ENCODE results near the gene SDK2.

SDK2 gene

DNA sequence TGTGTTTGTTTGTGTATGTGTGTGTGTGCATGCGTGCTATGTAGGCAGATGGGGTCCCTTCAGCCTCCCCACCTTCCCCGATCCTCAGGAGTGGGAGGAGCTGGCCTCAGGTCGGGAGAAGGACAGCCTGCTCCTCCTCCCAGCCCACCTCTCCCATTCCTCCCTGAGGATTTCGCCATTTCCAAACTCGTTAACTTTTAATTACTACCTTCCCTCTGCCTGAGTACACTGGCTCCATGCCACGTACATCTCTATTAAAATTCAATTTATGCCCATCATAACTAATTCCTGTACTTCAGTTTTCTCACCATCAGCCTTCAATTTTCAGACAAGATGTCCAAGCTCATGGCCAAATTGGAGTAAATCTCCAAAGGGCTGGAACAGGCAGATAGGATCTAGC, 148.6 kb downstream of the SDK2 start:
- no peak for TF ChIP-seq TAF1 (IDR thresholded peaks at IDR 0.05; ENCODE audit: borderline replicate concordance, insufficient read depth, low read length)
- TF ChIP-seq, protein P1, sequence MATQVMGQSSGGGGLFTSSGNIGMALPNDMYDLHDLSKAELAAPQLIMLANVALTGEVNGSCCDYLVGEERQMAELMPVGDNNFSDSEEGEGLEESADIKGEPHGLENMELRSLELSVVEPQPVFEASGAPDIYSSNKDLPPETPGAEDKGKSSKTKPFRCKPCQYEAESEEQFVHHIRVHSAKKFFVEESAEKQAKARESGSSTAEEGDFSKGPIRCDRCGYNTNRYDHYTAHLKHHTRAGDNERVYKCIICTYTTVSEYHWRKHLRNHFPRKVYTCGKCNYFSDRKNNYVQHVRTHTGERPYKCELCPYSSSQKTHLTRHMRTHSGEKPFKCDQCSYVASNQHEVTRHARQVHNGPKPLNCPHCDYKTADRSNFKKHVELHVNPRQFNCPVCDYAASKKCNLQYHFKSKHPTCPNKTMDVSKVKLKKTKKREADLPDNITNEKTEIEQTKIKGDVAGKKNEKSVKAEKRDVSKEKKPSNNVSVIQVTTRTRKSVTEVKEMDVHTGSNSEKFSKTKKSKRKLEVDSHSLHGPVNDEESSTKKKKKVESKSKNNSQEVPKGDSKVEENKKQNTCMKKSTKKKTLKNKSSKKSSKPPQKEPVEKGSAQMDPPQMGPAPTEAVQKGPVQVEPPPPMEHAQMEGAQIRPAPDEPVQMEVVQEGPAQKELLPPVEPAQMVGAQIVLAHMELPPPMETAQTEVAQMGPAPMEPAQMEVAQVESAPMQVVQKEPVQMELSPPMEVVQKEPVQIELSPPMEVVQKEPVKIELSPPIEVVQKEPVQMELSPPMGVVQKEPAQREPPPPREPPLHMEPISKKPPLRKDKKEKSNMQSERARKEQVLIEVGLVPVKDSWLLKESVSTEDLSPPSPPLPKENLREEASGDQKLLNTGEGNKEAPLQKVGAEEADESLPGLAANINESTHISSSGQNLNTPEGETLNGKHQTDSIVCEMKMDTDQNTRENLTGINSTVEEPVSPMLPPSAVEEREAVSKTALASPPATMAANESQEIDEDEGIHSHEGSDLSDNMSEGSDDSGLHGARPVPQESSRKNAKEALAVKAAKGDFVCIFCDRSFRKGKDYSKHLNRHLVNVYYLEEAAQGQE (IDR thresholded peaks at IDR 0.05; ENCODE audit: insufficient read depth in 1 of 2, low read depth in 2 of 2, low read length in 2 of 2), result 0 out of 4 replicates have a peak, but pooled peaks of 1 of the 2 experiments have one; percentile 18

DNA sequence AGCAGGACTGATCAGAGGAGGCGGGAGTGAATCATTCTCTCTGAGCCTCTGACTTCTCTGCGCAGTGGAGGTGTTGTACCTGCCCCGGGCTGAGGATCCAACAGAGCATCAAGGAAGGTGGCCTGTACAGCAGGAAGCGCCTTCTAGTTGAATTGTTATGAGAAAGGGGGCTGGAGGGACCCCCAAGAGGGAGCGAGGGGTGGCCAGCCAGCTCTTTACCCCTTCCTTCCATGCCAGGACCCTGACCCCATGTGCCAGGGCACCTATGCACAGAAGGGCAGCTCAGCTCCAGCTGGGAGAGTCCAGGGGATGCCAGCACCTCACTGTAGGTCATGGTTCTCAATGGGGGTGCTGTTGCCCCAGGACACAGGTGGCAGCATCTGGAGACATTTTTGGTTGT, 149.3 kb downstream of the SDK2 start:
- TF ChIP-seq FOXP2 (optimal IDR thresholded peaks at IDR 0.05; ENCODE audit: borderline replicate concordance, extremely low read depth, extremely low read length, insufficient read depth) (no peak), POLR2AphosphoS5 (IDR thresholded peaks at IDR 0.05; ENCODE audit: low read depth, low read length) (no peak), SIN3A (IDR thresholded peaks at IDR 0.05; ENCODE audit: borderline replicate concordance, insufficient read depth, low read length) (no peak), TAF1 (IDR thresholded peaks at IDR 0.05; ENCODE audit: borderline replicate concordance, insufficient read depth, low read length) (no peak)
- TF ChIP-seq, protein P1 (IDR thresholded peaks at IDR 0.05; ENCODE audit: insufficient read depth in 1 of 2, low read depth in 2 of 2, low read length in 2 of 2), result no peak

DNA sequence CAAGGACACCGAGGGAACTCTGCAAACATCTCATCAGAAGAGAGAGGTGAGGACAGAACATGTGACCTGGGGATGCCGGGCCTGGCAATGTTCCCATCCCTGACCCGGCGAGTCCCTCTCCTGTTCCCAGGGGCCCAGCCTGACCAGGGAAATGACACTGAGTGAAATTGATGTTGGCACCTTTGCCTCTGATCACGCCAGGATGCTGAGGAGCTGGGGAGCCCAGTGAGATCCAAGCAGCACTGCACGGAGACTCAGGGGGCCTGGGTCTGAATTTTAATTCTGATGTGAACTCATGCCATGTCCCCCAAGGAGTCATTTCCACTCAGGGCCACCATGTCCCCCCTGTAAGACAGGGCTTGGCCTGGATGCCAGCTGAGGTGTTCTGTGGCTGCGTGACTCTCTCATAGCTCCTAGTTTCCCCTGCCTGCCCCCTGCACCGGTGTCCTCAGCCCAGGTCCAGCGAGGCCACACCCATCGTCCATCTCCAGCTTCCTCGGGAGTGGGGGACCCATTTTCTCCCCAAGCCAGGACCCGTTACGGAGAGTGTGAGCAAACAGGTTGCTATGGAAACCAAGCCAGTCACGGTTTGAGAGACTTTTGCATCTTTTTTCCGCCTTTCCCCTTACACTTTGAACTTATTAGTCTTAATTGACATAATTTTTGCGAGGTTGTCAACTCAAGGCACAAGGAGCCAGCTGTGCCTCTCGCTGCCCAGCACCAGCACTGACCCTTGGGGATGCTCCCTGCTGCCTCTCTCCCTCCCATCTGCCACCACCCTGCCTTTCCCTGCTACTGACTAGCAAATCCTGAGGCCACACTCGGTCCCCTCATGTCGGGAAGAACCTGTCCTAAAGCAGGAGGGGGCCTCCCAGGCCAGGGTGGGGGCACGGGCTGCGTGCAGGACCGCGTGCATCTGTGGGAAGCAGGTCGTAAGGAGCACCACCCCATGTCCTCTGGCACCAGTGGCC, 150.0 kb downstream of the SDK2 start:
- TF ChIP-seq SIN3A (IDR thresholded peaks at IDR 0.05; ENCODE audit: borderline replicate concordance, insufficient read depth, low read length) (no peak), FOXP2 (optimal IDR thresholded peaks at IDR 0.05; ENCODE audit: borderline replicate concordance, extremely low read depth, extremely low read length, insufficient read depth) (no peak)
- TF ChIP-seq, protein P1 (IDR thresholded peaks at IDR 0.05; ENCODE audit: insufficient read depth in 1 of 2, low read depth in 2 of 2, low read length in 2 of 2), result no peak

DNA sequence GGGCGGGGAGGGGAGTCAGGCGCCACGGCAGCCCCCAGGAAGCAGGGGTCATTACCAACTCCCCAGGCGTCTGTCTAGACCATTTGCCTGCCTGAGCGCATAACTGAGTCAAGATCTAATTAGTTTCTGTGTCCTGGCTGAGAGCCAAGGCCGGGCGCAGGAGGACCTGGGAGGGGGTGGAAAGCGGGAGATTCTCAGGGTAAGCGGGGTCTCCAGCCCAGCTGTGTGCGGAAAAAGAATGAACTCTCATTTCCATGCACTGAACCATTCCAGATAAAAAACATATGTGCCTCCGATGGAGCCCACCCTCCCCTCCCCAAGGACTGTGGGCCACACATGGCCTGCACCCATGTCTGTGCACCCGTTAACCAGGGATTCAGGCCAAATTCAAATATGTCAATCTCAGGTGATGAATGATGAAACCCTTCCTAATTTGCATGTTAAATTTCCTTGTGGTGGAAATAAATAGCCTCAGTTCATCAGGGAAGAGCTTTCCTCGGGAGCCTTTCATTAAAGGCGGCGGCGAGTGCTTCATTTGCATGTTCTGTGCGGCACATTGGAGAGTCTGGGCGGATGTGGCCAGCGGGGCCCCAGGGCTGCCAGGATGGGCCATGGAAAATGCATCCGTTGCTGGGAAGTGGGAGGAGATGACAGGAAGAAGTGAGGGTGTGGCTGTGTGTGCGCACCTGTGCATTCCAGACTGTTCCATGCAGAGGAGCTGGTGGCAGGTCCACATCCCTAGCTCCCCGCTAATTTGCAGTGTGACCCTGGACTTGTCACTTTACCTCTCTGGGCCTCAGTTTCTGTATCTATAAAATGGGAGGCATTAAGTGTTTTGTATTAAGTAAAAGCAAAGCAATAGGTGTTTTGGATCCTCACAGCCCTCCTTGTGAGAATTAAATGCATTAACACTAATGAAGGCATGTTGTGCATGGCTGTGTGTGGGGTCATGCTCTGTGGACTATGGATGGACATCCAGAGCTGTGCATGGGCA, 151.1 kb downstream of the SDK2 start:
- TF ChIP-seq FOXP2 (optimal IDR thresholded peaks at IDR 0.05; ENCODE audit: borderline replicate concordance, extremely low read depth, extremely low read length, insufficient read depth), result peak; percentile 94
- no peak for TF ChIP-seq TAF1 (IDR thresholded peaks at IDR 0.05; ENCODE audit: borderline replicate concordance, insufficient read depth, low read length)
- TF ChIP-seq, protein P1 (IDR thresholded peaks at IDR 0.05; ENCODE audit: insufficient read depth in 1 of 2, low read depth in 2 of 2, low read length in 2 of 2), result peak in 1 of 2 experiments; percentile 51; a peak in 1 of 4 replicates
